Measurements from ENCODE around the gene RFPL3.
"Not testable (repeated sequence)": the region's sequence is repeated elsewhere in the genome, so short reads cannot be mapped to it uniquely, and the experiment has no call there.

The RFPL3 gene

DNA sequence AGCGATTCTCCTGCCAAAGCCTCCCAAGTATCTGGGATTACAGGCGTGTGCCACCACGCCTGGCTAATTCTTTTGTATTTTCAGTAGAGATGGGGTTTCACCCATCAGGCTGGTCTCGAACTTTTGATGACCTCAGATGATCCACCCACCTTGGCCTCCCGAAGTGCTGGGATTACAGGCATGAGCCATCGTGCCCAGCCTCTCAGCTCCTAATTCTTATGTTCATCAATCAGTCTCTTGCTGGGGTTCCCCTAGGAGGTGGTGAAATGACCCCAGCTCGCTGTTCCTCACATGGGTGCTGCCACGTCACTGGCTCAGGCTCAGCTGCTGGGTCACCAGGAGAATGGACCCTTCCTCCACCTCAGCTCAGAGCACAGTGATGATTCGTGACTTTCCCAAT, at the start of gene RFPL3:
Gene RFPL3, plus strand, starts transcription at position 301 of the 400 bp plus-strand sequence. CDS start 205 bp downstream, outside the sequence.
- DNase-seq (ENCODE audit: extremely low read depth, low read depth); H3K4me3 ChIP-seq (replicated peaks; ENCODE audit: low read depth, low read length): not testable (repeated sequence)

- no peak overlapping the region for H3K4me3 ChIP-seq (replicated peaks; ENCODE audit: low read depth, low read length)
- no peak for DNase-seq (ENCODE audit: extremely low read depth, low read depth)
- TF ChIP-seq, protein P1, sequence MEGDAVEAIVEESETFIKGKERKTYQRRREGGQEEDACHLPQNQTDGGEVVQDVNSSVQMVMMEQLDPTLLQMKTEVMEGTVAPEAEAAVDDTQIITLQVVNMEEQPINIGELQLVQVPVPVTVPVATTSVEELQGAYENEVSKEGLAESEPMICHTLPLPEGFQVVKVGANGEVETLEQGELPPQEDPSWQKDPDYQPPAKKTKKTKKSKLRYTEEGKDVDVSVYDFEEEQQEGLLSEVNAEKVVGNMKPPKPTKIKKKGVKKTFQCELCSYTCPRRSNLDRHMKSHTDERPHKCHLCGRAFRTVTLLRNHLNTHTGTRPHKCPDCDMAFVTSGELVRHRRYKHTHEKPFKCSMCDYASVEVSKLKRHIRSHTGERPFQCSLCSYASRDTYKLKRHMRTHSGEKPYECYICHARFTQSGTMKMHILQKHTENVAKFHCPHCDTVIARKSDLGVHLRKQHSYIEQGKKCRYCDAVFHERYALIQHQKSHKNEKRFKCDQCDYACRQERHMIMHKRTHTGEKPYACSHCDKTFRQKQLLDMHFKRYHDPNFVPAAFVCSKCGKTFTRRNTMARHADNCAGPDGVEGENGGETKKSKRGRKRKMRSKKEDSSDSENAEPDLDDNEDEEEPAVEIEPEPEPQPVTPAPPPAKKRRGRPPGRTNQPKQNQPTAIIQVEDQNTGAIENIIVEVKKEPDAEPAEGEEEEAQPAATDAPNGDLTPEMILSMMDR (IDR thresholded peaks at IDR 0.05; ENCODE audit: low read depth, low read length, missing control alignments), result no peak
These were observed 49.5 kb upstream of the RFPL3 start for GRCh38 chr22:32308191-32308590.

- DNase-seq (ENCODE audit: extremely low read depth, low read depth), result no peak
- TF ChIP-seq, protein P1 (IDR thresholded peaks at IDR 0.05; ENCODE audit: low read depth, low read length, missing control alignments), result no peak
- H3K4me3 ChIP-seq (replicated peaks; ENCODE audit: low read depth, low read length), result no peak overlapping the region
These were observed 48.7 kb upstream of the RFPL3 start for GRCh38 chr22:32308934-32309333.

- TF ChIP-seq, protein P1 (IDR thresholded peaks at IDR 0.05; ENCODE audit: low read depth, low read length, missing control alignments), result no peak
- no peak for DNase-seq (ENCODE audit: extremely low read depth, low read depth)
- H3K4me3 ChIP-seq (replicated peaks; ENCODE audit: low read depth, low read length), result no peak overlapping the region
These were observed 47.9 kb upstream of the RFPL3 start for GRCh38 chr22:32309585-32310251.

GRCh38 chr22:32310777-32311176, 46.9 kb upstream of the RFPL3 start:
- TF ChIP-seq, protein P1 (IDR thresholded peaks at IDR 0.05; ENCODE audit: low read depth, low read length, missing control alignments), result no peak
- DNase-seq (ENCODE audit: extremely low read depth, low read depth), result no peak
- H3K4me3 ChIP-seq (replicated peaks; ENCODE audit: low read depth, low read length), result no peak overlapping the region

GRCh38 chr22:32311551-32312071, 46.1 kb upstream of the RFPL3 start:
- TF ChIP-seq, protein P1 (IDR thresholded peaks at IDR 0.05; ENCODE audit: low read depth, low read length, missing control alignments), result no peak
- no peak overlapping the region for H3K4me3 ChIP-seq (replicated peaks; ENCODE audit: low read depth, low read length)
- no peak for DNase-seq (ENCODE audit: extremely low read depth, low read depth)

DNA sequence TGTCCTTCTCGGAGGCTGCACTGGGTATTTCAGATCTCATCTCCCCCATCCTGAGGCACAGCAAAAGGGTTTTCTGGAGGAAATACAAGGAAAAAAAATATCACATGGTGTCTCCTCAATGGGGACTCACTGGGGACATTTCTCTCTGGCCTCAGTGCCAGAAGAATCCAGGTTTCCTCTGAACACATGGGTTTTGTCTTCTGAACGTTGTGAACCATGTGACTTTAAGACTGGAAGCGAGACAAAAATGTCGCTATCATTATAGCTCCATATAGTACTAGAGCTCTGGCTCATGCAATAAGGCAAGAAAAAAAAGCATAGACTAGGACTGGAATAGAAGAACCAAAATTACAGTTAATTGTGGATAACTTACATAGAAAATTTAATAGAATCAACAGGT, 44.9 kb upstream of the RFPL3 start:
- DNase-seq (ENCODE audit: extremely low read depth, low read depth), result no peak
- TF ChIP-seq, protein P1 (IDR thresholded peaks at IDR 0.05; ENCODE audit: low read depth, low read length, missing control alignments), result no peak
- H3K4me3 ChIP-seq (replicated peaks; ENCODE audit: low read depth, low read length), result no peak overlapping the region

Measured in HFF-Myc (cell line).